AG08395 (cell line): ENCODE results near the gene SLC6A6.

Experiments used
- DNase-seq: peaks from one replicate; pipeline ENCODE4 v3.0.0; 2012; ENCODE audit warnings: mixed read lengths, low spot score

Gene SLC6A6

GRCh38 chr3:14487821-14488220 is 85.4 kb downstream of the SLC6A6 start:
- DNase-seq = no peak

DNA sequence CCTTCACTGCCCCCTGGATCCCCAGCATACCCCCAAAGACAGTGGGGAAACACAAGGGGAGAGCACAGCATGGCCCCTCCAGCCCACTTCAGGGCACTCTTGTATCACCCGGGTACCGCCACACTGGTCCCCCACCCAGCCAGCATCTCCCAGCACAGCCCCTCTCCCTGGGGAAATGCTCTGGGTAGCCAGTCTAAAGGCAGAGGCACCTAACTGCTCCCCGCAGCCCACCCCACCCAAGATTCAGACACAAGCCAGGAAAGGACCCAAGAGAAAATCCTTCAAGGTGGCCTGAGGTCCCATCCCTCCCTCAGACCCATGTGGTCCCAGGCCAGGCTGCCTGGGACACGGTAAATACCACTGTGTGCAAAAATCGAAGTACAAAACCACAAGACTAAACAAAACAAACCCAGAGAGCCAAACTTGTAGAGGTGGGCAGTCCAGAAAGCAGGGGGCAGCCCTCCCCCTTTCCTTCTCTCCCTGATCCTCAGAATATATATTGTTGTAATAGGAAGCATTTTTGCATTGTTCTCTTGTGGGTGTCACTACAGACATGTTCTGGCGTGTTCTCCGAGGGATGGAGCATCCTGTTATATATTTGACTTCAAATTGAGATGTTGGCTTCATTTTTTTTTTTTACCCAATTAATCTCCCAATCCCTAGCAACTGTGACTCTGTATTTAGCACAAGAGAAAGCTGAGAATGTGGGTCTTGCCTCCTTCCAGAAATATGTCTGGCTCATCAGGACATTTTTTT is 86.1 kb downstream of the SLC6A6 start:
- DNase-seq = no peak

GRCh38 chr3:14489641-14490040 is 87.2 kb downstream of the SLC6A6 start:
- DNase-seq = no peak

GRCh38 chr3:14490255-14490654 is 87.8 kb downstream of the SLC6A6 start:
- DNase-seq = no peak

DNA sequence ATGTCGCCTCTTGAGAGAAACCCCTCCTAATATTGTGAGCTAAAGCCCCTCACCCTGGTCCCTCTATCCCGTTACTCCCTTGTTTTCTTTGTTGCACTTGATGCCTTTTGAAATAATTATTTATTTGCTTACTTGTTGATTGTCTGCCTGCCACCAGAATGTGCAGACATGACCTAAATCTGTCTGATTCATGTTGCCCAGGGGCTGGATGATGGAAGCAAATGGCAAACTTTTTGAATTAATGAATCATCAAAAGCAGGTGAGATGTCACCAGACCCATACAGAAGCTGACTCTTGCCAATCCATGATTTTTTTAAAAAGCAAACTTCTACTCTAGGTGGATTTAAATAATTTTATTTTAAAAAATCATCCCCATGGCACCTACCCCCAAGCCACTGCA is 88.4 kb downstream of the SLC6A6 start:
- no peak for DNase-seq

DNA sequence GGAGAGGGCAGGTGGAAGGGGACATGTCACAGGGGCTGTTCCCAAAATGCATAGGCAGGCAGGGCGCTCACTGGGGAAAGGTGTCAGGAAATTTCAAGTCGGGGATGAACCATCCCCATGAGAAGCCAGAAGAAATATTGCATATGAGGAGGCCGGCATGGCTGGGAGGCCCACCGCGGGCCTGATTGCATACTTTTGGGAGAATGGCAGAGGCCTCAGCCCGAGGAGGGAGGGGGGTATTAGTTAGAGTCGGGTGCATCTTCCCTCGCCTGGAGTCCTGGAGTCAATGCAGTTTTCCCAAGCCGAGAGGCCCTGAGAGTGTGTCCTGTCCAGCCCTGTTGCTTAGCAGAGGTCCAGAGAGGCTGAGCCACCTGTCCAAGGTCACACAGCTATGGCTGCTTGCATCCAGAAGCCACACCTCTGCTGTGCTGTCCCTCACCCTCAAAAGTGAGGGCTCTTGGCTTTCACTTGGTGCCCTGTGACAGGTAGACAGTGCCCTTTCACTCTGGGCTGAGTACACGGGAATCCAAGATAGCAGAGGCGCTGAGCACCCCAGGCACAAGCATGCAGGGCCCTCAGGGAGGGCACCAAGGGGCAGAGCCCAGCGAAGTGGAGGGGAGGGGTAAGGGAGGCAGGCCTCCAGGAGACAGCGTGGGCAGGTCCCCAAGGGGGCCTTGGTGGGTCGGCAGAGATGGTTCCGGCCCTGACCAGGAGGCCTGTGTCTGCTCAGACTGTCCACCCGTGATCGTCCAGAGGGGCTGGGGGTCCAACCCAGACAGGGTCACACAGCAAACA is 89.2 kb downstream of the SLC6A6 start:
- DNase-seq = no peak

GRCh38 chr3:14492948-14493881 is 90.8 kb downstream of the SLC6A6 start:
- DNase-seq = no peak

GRCh38 chr3:14494279-14494972 is 92.0 kb downstream of the SLC6A6 start:
- DNase-seq = no peak

GRCh38 chr3:14494973-14495300 is 92.5 kb downstream of the SLC6A6 start:
- no peak for DNase-seq

DNA sequence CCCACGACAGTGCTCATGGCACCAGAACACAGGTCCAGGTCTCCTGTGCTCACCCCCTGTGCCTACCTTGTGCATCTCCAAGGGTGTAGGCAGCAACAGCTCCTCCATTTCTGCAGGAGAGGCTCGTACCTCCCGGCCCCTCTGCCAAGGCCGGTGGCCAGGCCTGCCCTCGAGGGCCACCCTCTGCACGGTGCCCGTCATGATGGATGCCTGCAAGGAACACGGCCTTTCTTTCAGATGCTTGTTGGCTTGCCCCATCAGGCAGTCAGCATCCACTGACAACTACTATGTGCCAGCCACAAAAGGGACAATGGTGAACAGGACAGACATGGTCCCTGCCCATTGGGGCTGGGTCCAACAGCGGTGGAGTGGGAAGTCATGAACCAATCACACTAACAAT is 93.9 kb downstream of the SLC6A6 start:
- no peak for DNase-seq

DNA sequence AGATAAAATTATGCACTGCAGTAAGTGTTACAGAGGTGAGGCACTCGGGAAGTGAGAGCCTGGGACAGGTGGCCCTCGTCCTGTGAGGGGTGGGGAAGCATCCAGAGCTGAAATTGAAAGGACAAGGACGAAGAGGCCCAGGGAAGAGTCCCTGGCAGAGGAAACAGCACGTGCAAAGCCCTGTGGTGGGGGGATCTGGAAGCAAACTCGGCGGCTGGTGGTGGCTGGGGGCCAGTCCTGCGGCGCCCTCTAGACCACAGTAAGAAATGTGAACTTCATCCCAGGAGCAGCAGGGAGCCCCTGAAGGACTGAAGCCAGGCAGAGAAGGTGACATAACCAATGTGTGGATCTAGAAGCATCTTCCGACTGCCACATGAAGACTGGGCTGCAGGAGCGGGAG is 94.9 kb downstream of the SLC6A6 start:
- DNase-seq = no peak

GRCh38 chr3:14502472-14502871 is 100.1 kb downstream of the SLC6A6 start:
- DNase-seq = no peak

DNA sequence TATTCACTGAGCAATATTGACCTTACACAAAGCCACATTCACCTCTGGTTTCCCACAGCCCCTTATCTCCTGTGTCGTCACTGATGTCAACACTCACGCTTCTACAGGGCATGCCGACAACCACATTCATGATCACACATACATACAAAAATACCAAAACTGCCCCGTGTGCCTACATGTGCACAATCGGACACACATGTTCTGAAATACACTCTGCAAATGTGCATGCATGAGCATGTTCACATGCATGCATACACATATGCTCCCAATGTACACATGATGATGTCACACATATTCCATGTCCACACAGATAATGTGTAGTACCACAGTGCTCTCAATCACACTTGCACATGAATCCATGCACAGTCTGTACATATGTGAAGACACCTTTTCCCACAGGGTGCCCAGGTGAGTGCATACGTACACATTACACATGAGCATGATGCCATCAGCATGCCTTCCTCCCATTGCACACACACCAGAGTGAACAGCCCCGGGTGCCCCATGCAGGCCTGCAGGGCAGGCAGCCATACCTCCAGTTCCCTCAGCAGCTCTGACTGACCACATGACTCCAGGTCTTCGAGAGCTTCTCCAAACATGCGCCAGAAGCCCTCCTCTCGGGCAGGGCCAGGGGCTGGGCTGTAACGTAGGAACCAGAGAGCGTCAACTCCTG is 100.8 kb downstream of the SLC6A6 start:
- no peak for DNase-seq

GRCh38 chr3:14503706-14504065 is 101.3 kb downstream of the SLC6A6 start:
- DNase-seq = no peak

DNA sequence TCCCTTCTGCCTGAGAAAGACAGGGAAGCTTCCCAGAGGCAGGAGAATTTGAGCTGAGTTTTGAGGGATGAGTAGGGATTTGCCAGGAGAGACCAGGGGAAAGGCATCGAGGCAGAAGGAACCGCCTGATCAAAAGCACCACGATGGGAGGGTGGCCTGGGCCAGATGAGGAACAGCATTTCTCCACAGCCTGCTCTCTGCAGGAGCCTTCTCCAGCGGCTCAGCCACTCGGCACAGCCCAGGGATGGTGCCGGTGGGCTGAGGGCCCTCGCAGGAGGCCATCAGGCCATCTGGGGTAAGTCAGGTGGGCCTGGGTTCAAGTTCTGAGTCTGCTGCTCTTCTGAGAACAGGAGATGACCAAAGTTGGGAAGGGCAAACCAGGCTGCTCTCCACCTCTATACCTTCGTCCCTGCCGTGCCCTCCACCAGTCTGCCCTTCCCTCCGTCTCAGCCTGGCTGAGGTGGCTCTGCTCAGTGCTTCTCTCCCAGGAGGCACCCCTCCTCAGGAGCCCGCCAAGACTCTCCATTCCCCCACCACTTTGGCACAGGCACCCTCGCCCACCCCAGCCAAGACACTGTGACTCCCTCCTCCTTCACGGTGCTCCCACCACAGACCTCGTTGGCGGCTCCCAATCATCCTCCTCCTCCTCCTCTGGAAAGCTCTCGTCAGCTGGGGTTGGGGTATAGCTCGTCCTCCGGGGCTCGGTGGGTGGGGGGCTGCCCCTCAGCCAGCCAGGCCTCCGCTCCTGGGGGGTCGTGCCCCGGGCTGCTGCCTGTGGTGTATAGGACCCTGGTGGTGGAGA is 102.8 kb downstream of the SLC6A6 start:
- DNase-seq = no peak

- no peak for DNase-seq
Observed at GRCh38 chr3:14505803-14506500, 103.5 kb downstream of the SLC6A6 start.

GRCh38 chr3:14506626-14507304 is 104.4 kb downstream of the SLC6A6 start:
- no peak for DNase-seq

DNA sequence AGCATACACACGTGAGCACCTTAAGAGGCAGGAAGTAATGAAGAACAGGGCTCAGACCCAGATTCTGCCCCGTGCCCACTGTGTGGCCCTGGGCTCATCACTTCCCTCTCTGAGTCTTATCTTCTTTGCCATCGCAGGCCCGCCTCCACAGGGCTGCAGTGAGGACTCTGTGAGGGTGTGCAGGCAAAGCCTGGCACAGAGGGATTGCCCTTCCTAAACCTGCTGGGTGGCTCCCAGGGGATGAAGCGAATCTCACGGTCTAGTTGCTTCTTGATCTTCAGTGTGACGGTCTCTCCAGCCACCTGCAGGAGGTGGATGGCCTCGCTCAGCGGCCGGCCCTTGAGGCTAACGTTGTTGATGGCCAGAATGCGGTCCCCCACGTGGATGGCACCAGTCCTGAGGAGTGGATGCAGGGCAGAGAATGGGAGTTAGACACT is 104.9 kb downstream of the SLC6A6 start:
- DNase-seq = no peak

DNA sequence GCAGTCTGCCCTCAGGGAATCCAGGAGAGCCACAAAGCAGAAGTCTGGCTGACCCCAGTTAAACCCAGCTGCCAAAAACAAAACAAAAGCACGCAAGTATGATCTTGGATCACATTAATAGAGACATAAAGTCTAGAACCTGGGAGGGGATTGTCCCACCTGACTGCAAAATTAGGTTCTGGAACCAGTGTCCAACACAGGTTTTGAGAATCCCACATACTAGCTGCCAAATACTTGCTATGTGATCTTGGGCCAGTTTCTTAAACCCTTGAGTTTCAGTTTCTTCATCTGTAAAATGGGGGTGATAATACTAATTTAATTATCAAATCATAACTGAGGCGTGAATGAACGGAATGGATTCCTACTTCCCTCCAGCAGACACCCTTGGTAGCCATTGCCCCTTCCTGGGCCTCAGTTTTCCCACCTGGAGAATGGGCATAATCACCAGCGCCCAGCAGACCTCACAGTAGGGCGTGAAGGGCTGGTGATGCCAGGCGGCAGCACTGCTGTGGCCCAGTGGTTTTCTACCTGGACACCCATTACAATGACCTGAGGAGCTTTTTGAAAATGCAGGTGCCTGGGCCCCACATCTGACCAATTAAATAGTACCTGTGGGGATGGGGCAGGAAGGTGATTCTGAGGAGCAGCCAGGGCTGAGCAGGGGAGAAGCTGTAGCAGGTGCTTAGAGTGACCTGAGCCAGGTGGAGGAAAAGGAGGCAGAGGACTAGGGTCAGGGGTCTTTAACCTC is 105.5 kb downstream of the SLC6A6 start:
- DNase-seq = no peak
